ENCODE results near the gene CYP19A1.
"Not testable (repeated sequence)": the region's sequence is repeated elsewhere in the genome, so short reads cannot be mapped to it uniquely, and the experiment has no call there.

Gene CYP19A1

DNA sequence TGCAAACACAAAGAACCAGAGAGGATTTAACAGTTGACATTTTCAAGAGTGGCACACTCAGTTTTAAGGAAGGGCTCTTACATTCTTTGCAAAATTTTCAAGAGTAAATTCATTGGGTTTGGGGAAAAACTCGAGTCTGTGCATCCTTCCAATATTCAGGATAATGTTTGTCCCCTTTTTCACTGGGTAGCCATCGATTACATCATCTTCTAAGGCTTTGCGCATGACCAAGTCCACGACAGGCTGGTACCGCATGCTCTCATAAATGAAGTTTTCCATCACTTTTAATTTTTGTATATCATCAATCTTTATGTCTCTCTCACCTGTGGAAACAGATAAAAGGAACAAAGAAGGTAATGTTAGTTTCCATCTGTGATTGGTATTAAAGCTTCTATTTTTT is 126.2 kb downstream of the CYP19A1 start:
- DNase-seq (ENCODE audit: low read depth in 3 of 3) = no peak

DNA sequence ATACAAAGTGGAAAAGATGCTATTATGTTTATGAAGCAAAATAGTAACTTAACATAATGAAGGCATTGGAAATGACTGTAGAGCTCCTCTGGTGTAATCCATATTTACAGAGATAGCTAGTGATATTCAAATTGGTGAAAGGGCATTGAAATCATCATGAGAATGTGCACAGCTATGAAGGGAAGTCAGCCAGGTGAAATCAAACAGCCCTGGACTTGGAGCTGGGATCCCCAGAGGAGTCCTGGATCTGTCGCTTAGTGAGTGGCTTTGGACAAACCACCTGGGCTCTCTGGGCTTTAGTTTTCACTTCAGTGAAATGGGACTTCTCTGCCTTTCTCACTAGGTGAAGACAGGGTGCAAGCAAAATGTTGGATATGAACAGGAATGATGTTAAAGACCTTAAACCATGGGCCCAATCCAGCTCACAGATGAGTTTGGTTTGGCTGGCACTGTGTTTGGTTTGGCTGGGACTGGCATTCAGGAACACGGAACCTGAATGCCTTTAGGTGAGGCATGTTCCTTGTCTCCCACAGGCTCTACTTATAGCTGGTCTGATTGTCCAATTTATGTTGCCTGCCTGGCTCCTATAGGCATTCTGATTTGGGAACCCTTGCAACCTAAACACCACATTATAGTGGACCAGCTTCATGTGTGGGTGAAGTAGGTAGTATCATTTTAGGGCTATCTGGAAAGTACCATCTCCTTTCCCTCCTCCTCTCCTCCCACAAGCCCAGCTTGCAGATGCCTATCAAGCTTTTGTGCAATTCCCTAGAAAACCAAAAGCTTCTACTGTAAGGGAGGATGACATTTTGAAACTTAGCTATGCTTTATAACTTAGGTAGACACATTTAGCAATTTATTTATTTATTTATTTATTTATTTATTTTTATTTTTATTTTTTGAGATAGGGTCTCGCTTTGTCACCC is 133.1 kb downstream of the CYP19A1 start:
- DNase-seq (ENCODE audit: low read depth in 3 of 3) = no peak

DNA sequence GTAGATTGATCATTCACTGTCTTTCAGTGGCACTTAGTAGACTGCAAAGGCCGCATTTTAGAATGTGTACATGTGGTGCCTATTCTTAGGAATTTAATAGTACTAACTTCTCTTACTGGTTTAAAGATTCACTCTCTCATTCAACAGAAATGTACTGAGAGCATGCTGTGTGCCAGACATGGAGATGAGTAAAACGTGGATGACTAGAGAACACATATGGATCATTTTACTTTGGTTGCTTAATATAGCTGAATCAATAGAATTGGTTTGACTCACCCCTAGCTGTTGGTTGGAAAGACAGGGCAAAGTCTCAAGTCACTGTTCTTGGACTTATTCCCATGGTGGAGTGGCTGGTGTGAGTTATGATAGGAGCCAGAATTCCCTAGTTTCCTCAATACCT is 134.6 kb downstream of the CYP19A1 start:
- no peak for DNase-seq (ENCODE audit: low read depth in 3 of 3)

DNA sequence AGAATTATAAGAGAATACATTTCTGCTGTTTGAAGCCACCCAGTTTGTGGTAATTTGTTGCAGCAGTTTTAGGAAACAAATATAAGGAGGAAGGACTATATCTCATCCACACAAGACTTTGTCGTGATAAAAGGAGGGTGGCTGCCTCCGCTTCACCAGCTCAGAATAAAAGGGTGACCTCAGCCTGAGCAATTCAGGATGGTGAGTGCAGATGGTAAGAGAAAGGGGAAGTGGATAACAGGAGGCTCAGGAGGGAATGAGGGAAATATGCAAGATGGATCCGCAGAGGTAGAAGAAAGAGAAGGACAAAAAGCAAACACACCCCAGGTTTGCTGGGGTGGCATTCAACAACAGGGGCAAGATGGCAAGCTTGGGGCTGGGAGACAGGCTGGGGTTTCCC is 135.6 kb downstream of the CYP19A1 start:
- DNase-seq (ENCODE audit: low read depth in 3 of 3) = no peak

DNA sequence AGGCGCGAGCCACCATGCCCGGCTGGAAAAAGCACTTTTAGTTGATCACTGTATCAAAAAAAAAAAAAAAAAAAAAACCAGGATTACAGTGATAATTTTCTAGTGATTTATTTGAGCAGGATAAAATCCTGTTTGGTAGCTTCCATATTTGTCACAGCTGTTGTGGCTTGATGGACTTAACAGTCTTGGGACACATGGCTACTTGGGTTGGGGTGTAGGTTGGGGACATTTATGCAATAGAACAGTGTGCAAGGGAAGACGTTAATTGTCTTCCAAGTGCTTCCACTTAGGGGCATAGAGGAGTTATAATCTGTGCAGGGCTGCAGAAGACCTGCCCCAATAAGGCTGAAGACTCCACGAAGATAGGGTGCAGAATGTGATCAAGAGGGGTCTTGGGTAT is 136.8 kb downstream of the CYP19A1 start:
- no peak for DNase-seq (ENCODE audit: low read depth in 3 of 3)

DNA sequence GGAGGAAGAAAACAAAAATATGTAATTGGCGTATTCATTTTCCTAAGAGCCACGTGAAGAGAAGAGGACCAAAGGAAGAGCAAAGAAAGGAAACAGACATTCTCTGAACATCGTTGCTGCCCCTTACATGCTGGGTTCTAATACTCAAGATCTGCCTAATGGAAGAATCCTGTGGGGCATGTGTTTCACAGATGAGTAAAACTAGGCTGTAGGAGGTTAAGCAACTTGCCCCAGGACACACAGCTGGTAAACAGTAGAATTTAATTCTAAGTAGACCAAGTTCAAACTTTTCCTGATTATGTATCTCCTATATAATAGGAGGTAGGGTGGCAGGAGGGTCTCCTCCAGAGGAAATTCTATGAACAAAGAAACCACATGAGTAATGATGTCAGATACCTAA is 137.6 kb downstream of the CYP19A1 start:
- no peak for DNase-seq (ENCODE audit: low read depth in 3 of 3)

DNA sequence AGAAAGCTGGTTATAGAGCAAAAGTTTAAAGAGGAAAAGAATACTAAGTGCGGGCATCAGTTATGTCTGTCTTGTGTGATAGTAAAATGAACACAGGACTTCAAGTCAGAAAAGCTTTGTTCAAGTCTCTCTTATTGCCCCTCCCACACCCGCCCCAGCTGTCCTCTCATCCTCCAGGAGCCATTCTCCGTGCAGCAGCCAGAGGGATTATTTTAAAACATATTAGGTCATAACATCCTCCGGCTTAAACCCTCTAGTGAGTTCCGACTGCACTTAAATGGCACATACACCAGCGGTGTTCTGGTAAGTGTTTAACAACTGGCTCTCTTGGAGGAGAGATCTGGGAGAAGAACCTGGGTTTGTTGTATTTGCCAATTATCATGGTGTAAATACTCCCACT is 138.9 kb downstream of the CYP19A1 start:
- no peak for DNase-seq (ENCODE audit: low read depth in 3 of 3)

DNA sequence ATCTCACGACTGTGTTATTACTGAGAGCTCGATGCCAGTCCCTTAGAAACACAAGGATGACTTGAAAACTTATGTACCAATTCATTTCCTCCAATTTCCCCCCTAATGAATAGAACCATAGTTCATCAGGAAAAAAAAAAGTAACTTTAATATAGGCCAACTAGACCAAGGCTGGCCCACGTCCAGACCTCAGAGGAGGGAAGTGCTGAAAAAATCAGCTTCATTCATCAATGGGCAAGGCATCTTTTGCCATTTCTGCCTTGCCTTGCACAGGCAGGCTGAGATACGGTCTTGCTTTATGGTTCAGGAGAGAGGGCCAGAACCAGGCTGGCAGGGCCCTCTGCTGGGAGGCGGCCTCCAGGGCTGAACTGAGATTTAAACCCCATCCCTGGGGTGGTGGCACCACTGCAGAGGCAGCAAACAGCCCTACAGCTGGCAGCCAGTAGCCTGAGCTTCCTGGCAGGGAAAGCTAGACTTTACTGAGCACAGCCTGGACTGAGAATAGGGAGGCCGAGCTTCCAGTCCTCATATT is 139.6 kb downstream of the CYP19A1 start:
- no peak for DNase-seq (ENCODE audit: low read depth in 3 of 3)

DNA sequence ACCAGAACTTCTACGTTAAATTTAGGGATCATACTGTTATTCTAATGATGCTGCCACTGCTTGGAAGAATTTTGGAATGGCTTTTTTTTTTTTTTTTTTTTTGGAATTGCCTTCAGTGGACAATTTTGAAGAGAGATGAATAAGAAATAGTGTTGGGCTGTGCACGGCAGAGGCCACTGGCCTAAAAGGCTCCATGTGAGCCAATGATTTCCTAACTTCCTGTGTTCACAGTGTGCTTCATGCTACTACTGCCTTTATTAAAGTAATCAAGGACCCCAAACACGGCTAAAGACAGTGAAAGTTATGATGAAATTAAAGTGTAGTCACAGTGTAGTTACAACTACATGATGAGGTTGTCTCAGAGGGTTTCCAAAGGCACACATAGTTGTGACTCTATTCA is 142.9 kb downstream of the CYP19A1 start:
- no peak for DNase-seq (ENCODE audit: low read depth in 3 of 3)

DNA sequence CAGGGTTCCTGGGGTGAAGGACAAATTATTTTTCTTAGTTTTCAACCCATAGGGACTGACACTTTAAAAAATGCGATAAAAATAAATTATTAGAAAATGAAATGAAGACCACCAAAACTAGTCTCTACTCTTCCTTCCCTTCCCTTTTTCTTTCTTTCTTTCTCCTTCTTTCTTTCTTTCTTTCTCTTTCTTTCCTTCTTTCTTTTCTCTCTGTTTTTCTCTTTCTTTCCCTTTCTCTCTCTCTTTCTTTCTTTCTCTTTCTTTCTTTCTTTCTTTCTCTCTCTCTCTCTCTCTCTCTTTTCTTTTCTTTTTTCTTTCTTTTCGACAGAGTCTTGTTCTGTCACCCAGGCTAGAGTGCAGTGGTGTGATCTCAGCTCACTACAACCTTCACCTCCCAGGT is 144.4 kb downstream of the CYP19A1 start:
- no peak for DNase-seq (ENCODE audit: low read depth in 3 of 3)

DNA sequence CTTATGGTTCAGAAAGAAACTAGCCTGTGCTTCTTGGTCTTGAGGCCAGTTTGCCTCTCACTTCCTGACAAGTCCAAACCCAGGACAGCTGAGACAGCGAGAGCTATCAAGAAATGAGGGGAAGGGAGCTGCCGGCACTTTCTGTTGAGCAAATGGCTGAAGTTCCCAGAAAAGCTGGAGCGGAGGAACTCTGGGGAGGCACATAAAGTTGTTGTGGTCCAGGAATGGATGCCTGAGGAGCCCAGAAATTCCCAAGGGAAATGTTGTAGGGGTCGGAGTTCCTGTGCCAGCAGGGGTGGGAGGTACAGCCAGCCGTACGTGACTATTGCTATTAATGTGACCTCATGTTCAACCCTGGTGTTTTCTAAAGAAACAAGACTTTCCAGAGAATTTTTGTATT is 144.9 kb downstream of the CYP19A1 start:
- no peak for DNase-seq (ENCODE audit: low read depth in 3 of 3)

DNA sequence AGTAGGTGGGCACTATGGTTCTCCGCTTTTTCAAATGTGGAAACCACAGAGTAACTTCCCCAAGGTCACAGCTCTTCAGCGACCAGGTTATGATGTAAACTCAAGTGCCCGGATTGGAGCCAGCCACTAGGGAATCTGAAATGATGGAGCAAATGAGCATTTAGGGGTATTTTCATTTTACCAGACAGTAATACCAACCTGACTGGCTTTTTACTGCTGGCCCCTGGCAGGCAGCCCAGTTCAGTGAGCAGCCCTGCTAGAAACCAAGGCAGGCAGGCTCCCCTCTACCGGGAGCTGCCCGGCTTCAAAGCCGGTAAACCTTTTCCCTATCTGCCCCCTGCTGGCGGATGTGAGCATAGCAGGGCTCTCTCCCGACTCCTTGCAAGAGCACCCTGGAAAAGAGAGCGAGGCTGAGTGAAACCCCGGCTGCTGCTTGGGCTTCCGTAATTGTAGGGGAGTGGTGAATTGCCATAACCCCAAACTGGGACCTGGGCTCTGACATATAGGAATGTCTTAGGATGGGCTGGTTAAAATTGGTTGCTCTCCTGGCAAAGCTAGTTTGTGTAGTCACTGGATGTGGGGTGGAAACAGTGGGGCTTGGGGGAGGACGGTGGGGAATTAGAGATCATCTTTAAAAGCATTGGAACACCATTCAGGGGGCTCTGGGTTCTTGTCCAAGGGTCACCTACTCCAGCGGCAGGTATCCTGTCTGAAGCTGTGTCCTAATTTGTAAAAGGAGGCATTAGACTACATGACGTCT is 145.7 kb downstream of the CYP19A1 start:
- peak; percentile 57 to 74 (median 66) for DNase-seq (ENCODE audit: low read depth in 3 of 3)

DNA sequence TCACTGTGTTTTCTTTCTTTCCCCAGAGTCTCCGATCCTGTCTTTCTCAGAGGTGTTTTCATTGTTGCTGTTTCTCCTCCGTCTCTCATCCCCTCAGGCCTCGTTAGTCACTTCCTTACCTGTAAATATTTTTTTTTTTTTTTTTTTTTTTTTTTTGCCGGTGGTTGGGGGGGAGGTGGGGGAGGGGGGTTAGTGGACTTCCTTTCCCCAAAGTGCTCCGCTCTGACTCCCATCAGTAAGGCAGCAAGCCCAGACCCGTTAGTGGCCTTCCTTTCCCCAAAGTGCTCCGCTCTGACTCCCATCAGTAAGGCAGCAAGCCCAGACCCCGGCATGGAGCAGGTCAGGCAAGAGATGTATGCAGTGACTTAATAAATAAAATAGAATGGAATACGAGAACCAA is 146.6 kb downstream of the CYP19A1 start:
- no peak for DNase-seq (ENCODE audit: low read depth in 3 of 3)

DNA sequence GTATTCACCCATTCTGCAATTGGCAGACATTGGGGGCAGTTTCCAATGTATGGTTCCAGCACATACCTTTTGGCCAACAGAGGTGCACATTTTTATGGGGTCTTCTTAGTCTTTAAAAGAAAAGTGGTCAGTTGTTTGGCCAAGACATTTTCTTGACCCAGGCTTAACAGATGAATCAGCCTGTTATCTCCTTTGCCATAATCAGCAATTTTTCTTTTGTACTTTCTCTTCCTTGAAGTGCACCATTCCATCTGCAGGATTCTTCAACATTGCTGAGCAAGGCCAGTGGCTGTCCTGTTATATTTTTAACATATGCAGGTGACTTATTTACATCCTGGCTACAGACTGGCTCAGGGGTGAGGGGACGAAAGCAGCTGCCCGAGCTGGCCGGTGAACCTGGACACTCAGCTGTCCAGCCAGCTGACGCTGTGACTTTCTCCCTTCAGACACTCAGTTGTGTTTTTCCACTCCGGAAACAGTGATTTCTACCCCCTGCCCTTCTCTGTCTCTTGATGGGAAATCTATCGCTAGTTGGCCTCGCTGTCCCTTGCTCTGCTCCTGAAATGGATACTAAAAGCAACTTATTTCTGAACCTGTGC is 147.2 kb downstream of the CYP19A1 start:
- no peak for DNase-seq (ENCODE audit: low read depth in 3 of 3)

DNA sequence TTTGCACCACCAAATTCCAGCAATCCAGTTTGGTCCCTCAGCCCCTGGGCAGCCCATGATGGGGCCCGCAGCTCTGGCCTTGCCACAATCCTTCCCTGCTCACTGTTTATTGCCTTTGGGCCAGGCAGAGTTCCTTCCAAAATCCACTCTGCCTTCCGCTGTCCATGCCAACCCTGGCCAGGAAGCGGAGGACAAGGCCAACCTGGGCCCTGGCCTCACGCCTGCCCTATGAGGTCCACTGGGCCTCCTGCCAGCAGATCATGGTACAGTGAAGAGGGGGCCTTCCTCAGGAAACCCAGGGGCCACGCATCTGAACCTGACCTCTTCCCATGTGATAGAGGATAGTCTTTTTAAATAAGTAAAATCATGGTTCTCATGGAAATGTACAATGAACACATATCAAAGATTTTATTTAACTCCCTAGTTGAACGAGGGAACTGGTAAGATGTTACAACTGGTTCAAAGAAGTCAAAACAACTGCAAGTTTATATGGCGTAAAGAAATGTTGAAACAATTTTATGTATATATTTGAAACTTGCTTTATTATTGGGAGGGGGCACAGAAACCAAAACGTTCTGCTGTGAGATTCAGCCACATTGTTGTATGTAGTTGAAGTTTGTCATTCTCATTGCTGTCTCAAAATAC is 147.8 kb downstream of the CYP19A1 start:
- DNase-seq (ENCODE audit: low read depth in 3 of 3) = no peak

DNA sequence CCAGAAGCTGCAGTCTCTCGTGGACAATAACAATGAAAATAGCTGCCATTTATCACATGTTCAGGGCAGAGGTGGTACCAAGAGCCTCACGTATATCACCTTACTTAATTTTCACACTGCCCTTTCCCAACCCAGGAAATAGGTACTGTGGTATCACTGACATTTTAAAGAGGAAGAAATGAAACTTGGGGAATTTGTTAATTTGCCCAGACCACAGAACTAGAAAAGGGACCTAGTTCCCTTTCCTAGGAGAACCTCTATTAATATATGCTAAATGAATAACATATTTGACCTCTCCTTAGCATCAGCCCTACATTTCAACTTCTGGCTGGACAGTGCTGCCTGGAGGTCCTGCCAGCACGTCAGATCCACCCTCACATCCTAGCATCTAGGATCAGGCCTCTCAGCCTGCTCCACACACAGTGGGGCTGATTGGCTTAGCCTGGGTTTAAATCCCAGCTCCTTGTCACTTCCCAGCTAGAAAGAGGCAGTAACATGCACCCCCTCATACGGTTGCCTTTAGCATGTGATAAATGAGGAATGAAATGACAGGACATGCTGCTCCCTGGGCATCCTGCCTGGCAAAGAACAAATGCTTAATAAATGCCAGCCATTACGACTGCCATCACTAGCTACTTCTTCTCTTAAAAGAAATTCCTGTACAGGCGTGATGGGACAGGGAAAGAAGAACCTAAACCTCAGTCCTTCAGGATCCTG is 148.6 kb downstream of the CYP19A1 start:
- DNase-seq (ENCODE audit: low read depth in 3 of 3) = no peak

DNA sequence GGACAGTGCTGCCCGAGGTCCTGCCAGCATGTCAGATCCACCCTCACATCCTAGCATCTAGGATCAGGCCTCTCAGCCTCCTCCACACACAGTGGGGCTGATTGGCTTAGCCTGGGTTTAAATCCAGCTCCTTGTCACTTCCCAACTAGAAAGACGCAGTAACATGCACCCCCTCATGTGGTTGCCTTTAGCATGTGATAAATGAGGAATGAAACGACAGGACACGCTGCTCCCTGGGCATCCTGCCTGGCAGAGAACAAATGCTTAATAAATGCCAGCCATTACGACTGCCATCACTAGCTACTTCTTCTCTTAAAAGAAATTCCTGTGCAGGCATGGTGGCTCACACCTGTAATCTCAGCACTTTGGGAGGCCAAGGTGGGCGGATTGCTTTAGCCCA is 149.6 kb downstream of the CYP19A1 start:
- not testable (repeated sequence) for DNase-seq (ENCODE audit: low read depth in 3 of 3)

DNA sequence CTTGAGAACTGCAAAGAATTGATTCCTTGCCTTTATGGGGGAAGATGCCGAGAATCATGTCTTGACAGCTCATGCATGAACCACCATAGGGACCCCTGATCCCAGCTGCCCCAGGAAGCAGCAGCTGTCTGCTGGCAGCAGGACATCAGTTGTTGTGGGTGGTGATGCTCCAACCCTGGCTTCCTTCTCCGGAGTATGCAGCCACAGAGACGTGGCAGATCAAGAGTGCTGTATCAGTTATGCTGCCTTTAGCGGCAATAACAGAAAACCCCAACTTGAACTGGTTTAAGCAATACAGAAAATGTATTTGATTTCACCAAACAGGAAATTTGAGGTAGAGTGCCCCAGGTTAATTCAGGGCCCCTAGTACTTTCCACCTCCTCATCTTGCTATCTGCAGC is 151.5 kb downstream of the CYP19A1 start:
- no peak for DNase-seq (ENCODE audit: low read depth in 3 of 3)

DNA sequence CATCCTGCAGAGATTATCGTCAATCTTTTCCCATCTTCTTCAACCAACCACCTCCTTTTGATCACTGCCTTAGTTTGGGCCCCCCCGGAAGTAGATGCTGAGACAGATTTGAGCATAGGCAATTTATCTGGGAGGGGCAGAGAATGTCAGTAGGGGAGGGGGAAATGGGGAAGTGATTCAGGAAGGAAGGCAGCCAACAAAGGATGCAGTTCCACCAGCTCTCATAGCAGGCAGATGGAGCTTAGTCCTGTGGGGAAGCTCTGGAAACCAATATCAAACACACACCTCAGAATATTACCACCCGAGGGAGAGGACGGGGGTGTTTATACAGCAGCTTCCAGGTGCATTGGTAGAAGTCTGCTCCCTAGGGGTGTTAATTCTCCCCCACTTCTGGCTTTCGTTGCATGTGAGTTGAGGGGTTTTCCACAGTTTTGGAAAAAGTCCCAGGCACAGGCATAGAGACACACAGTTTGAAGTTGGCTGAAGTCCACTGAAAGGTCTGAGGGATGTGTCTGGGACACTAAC is 152.2 kb downstream of the CYP19A1 start:
- DNase-seq (ENCODE audit: low read depth in 3 of 3) = no peak

DNA sequence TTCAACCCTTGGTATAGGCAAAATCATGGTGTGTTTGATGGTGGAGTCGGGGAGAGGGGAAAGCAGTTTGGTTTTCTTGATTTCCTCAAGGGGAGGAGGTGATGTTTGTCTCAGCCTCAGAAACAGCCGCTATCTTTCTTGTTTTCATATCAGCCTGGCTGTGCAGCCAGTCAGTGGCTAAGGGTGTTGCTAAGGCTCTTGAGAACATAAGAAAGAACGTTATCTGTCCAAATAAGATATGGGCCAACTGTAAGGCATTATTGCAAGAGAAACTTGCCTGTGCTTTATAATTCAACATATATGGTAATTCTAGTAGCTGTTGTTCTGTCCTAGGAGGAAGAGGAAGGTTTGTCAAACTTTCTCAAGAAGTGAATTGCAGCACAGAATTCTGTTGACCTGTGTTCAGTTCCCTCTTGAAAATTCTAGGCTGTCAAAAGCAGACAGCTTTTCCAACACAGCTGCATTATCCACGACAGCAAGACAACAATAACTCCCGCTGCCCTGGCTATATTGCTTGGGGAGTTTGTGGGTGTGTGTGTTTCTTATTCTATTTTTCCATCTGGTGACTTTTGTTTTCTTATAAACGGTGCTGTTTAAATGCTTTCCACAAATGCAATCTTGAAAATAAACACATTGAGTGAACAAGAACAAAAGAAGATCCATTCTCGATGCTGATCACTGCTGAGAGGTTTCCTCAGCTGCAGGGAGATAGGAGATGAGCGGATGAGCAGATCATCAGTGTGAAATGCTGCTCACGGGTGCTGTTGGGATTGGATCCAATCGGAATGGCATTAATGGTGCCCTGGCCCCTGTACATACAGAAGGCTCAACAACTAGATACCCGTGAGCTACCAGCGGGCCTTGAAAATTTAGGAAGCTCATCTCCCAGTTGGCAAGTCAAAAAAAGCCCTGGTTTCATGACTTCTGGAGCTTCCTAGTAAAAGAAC is 152.9 kb downstream of the CYP19A1 start:
- DNase-seq (ENCODE audit: low read depth in 3 of 3) = no peak
